H9 (cell line): ENCODE data around the gene SHISA8. TPM values are rescaled to one million over a fixed set of nuclear protein-coding genes. Genes with fewer than 3 reads are reported as not detected.

Experiments
- DNase-seq: peaks from one replicate; pipeline ENCODE4 v3.0.0-alpha.2; 2017
- H2AFZ ChIP-seq: one replicate; pipeline ENCODE4 v1.6.1; 2013; ENCODE audit warnings: mild to moderate bottlenecking, low read length, control low read depth, moderate library complexity
- H2AK5ac ChIP-seq: 2 replicates; pipeline ENCODE4 v1.6.1; 2013; ENCODE audit warnings: low read length, control low read depth, mixed read lengths; ENCODE audit not compliant: insufficient read length
- H2BK120ac ChIP-seq: one replicate; pipeline ENCODE4 v1.6.1; 2013; ENCODE audit warnings: low read depth, mild to moderate bottlenecking, low read length, control low read depth, inconsistent platforms; ENCODE audit not compliant: poor library complexity, severe bottlenecking
- H2BK12ac ChIP-seq: 2 replicates; pipeline ENCODE4 v1.6.1; 2013; ENCODE audit warnings: low read length, control low read depth, mixed read lengths, low read depth; ENCODE audit not compliant: insufficient read length
- H2BK15ac ChIP-seq: 2 replicates; pipeline ENCODE4 v1.6.1; 2013; ENCODE audit warnings: low read depth, low read length, control low read depth
- H2BK20ac ChIP-seq: one replicate; pipeline ENCODE4 v1.6.1; 2013; ENCODE audit warnings: low read depth, mild to moderate bottlenecking, low read length, control low read depth, inconsistent platforms; ENCODE audit not compliant: poor library complexity, severe bottlenecking
- H2BK5ac ChIP-seq: 2 replicates; pipeline ENCODE4 v1.6.1; 2013; ENCODE audit warnings: low read length, control low read depth, mixed read lengths; ENCODE audit not compliant: insufficient read length
- H3K14ac ChIP-seq: 2 replicates; pipeline ENCODE4 v1.6.1; 2013; ENCODE audit warnings: low read length, control low read depth; ENCODE audit not compliant: insufficient read depth
- H3K18ac ChIP-seq: 2 replicates; pipeline ENCODE4 v1.6.1; 2013; ENCODE audit warnings: low read depth, mild to moderate bottlenecking, mixed read lengths, low read length, control low read depth; ENCODE audit not compliant: insufficient read length
- H3K23ac ChIP-seq: 2 replicates; pipeline ENCODE4 v1.6.1; 2013; ENCODE audit warnings: low read length, control low read depth, mixed read lengths, low read depth; ENCODE audit not compliant: insufficient read length
- H3K23me2 ChIP-seq: 2 replicates; pipeline ENCODE4 v1.6.1; 2013; ENCODE audit warnings: low read depth, mild to moderate bottlenecking, mixed read lengths, low read length, control low read depth; ENCODE audit not compliant: insufficient read length, poor library complexity, severe bottlenecking
- H3K27ac ChIP-seq: 2 replicates; pipeline ENCODE4 v1.5.1; 2013; ENCODE audit warnings: low read length, control low read depth, mixed read lengths, low read depth; ENCODE audit not compliant: insufficient read length
- H3K27me3 ChIP-seq: 2 replicates; pipeline ENCODE4 v1.6.1; 2013; ENCODE audit warnings: low read length, control low read depth, inconsistent platforms; ENCODE audit not compliant: insufficient read depth
- H3K4ac ChIP-seq: 2 replicates; pipeline ENCODE4 v1.6.1; 2013; ENCODE audit warnings: low read depth, mild to moderate bottlenecking, control low read depth, inconsistent platforms, low read length, moderate library complexity
- H3K4me1 ChIP-seq: 2 replicates; pipeline ENCODE4 v1.6.1; 2013; ENCODE audit warnings: low read length, control low read depth, inconsistent platforms; ENCODE audit not compliant: insufficient read depth
- H3K4me2 ChIP-seq: 2 replicates; pipeline ENCODE4 v1.6.1; 2013; ENCODE audit warnings: low read length, control low read depth, mixed read lengths; ENCODE audit not compliant: insufficient read length, insufficient read depth
- H3K56ac ChIP-seq: 2 replicates; pipeline ENCODE4 v1.6.1; 2013; ENCODE audit warnings: low read depth, mild to moderate bottlenecking, mixed read lengths, low read length, control low read depth; ENCODE audit not compliant: insufficient read length
- H3K79me1 ChIP-seq: 2 replicates; pipeline ENCODE4 v1.6.1; 2013; ENCODE audit warnings: low read depth, mild to moderate bottlenecking, moderate library complexity, low read length, control low read depth, inconsistent platforms; ENCODE audit not compliant: insufficient read depth, poor library complexity, severe bottlenecking
- H3K79me2 ChIP-seq: 2 replicates; pipeline ENCODE4 v1.6.1; 2013; ENCODE audit warnings: low read length, control low read depth, inconsistent platforms; ENCODE audit not compliant: insufficient read depth
- H3K9ac ChIP-seq: 2 replicates; pipeline ENCODE4 v1.6.1; 2013; ENCODE audit warnings: low read length, control low read depth, mixed read lengths; ENCODE audit not compliant: insufficient read length; ENCODE audit errors: extremely low read depth
- H3K9me3 ChIP-seq: one replicate; pipeline ENCODE4 v1.6.1; 2013; ENCODE audit warnings: low read depth, low read length, inconsistent platforms; ENCODE audit not compliant: control insufficient read depth
- H3T11ph ChIP-seq: one replicate; pipeline ENCODE4 v1.6.1; 2013; ENCODE audit warnings: mild to moderate bottlenecking, low read length, control low read depth, inconsistent platforms
- H4K20me1 ChIP-seq: one replicate; pipeline ENCODE4 v1.6.1; 2013; ENCODE audit not compliant: control insufficient read depth, insufficient read length, insufficient read depth
- H4K5ac ChIP-seq: 2 replicates; pipeline ENCODE4 v1.6.1; 2013; ENCODE audit warnings: low read depth, mild to moderate bottlenecking, mixed read lengths, low read length, control low read depth; ENCODE audit not compliant: insufficient read length
- H4K8ac ChIP-seq: replicated peaks from 2 replicates; pipeline ENCODE4 v1.6.1; 2013; ENCODE audit warnings: low read length, control low read depth, mixed read lengths, low read depth; ENCODE audit not compliant: insufficient read length
- H4K91ac ChIP-seq: 2 replicates; pipeline ENCODE4 v1.6.1; 2013; ENCODE audit warnings: low read depth, mild to moderate bottlenecking, moderate library complexity, mixed read lengths, low read length, control low read depth; ENCODE audit not compliant: insufficient read length
- H3K27ac Mint-ChIP-seq, 3 experiments: 2 replicates in 2 of 3; 3 replicates in 1 of 3; pipeline ENCODE4 v1.8.0; 2020 to 2021; ENCODE audit warnings: mixed read lengths in 3 of 3, mild to moderate bottlenecking in 1 of 3, moderate library complexity in 1 of 3
- H3K27me3 Mint-ChIP-seq: 2 replicates; pipeline ENCODE4 v1.8.0; 2021; ENCODE audit warnings: low read depth, mild to moderate bottlenecking, moderate library complexity, mixed read lengths
- H3K36me3 Mint-ChIP-seq, 3 experiments: 2 replicates in 2 of 3; 3 replicates in 1 of 3; pipeline ENCODE4 v1.8.0; 2020 to 2021; ENCODE audit warnings: low read depth in 3 of 3, mixed read lengths in 3 of 3; ENCODE audit not compliant: insufficient read depth in 1 of 3
- H3K4me1 Mint-ChIP-seq, 2 experiments: 2 replicates each; pipeline ENCODE4 v1.8.0; 2020; ENCODE audit warnings: mixed read lengths in 2 of 2
- H3K4me3 Mint-ChIP-seq, 2 experiments: 2 replicates in 1 of 2; 3 replicates in 1 of 2; pipeline ENCODE4 v1.8.0; 2020 to 2021; ENCODE audit warnings: mild to moderate bottlenecking in 2 of 2, mixed read lengths in 2 of 2, moderate library complexity in 1 of 2
- H3K9me3 Mint-ChIP-seq, 2 experiments: 2 replicates in 1 of 2; 3 replicates in 1 of 2; pipeline ENCODE4 v1.8.0; 2020; ENCODE audit warnings: mild to moderate bottlenecking in 2 of 2, mixed read lengths in 2 of 2, moderate library complexity in 1 of 2
- WGBS: extraction: QIAGEN DNeasy Blood & Tissue Kit; methylation state at CpG from one replicate; pipeline ENCODE4 v1.1.7; 2013; ENCODE audit warnings: missing lambda C conversion rate, low lambda C conversion rate, mixed read lengths; ENCODE audit not compliant: insufficient read length; ENCODE audit errors: extremely low coverage; 5-methylcytosine and 5-hydroxymethylcytosine counted together
- total RNA-seq: library from RNA; stranded (reverse); gene quantifications from 2 replicates; pipeline ENCODE4 v1.2.1, GENCODE V29; 2021
- TF ChIP-seq, protein P1 (sequence below): fragments of 200-600 bp; sonication (generic); conservative IDR thresholded peaks from 3 replicates; pipeline ENCODE4 v1.8.0; 2021; ENCODE audit warnings: antibody characterized with exemption, mild to moderate bottlenecking

Gene SHISA8
- total RNA-seq, 1 experiment from 2014 or later: 1.4 TPM

GRCh38 chr22:41905411-41906202, 9.3 kb downstream of the SHISA8 start:
- peaks cover 20% of the 10 kb centered on the region for H3K27me3 Mint-ChIP-seq
- H3K14ac ChIP-seq: no peak overlapping the region
- H3K9me3 ChIP-seq: no peaks in the 10 kb centered on the region
- no peak overlapping the region for H2BK120ac ChIP-seq
- no peak overlapping the region for H3K4ac ChIP-seq
- no peak overlapping the region for H2BK12ac ChIP-seq
- H3K79me1 ChIP-seq: no peaks in the 10 kb centered on the region
- H3K9ac ChIP-seq: no peak overlapping the region
- H3K18ac ChIP-seq: no peak overlapping the region
- WGBS: no CpG with 5 or more reads among the region's 23 CpGs
- H2AFZ ChIP-seq: no peak overlapping the region
- H3K4me2 ChIP-seq: no peak overlapping the region
- H3K56ac ChIP-seq: no peak overlapping the region
- H4K5ac ChIP-seq: no peak overlapping the region
- H2BK5ac ChIP-seq: no peak overlapping the region
- H4K20me1 ChIP-seq: no peaks in the 10 kb centered on the region
- no peaks in the 10 kb centered on the region for H3K9me3 Mint-ChIP-seq
- H3K23ac ChIP-seq: no peak overlapping the region
- H3K36me3 Mint-ChIP-seq: peaks cover 19 to 55% (median 41%) of the 10 kb centered on the region in 3 experiments; a peak in 6 of 7 replicates
- no peak overlapping the region for H4K8ac ChIP-seq
- H2BK20ac ChIP-seq: no peak overlapping the region
- no peak overlapping the region for H3K27ac ChIP-seq
- H3K27ac Mint-ChIP-seq: peak overlapping the region in 1 of 3 experiments; percentile 70; a peak in 1 of 7 replicates
- H3K4me1 Mint-ChIP-seq: peaks cover 9 to 12% of the 10 kb centered on the region in 2 experiments
- H2AK5ac ChIP-seq: no peak overlapping the region
- DNase-seq: peak; percentile 26
- no peak overlapping the region for H4K91ac ChIP-seq
- no peaks in the 10 kb centered on the region for H3K4me1 ChIP-seq
- H3K4me3 Mint-ChIP-seq: no peak overlapping the region
- H3T11ph ChIP-seq: no peak overlapping the region
- H3K23me2 ChIP-seq: no peaks in the 10 kb centered on the region
- no peak overlapping the region for H2BK15ac ChIP-seq
- H3K27me3 ChIP-seq: peaks cover 3% of the 10 kb centered on the region; the same call in 1 of the 2 replicates
- TF ChIP-seq, protein P1, sequence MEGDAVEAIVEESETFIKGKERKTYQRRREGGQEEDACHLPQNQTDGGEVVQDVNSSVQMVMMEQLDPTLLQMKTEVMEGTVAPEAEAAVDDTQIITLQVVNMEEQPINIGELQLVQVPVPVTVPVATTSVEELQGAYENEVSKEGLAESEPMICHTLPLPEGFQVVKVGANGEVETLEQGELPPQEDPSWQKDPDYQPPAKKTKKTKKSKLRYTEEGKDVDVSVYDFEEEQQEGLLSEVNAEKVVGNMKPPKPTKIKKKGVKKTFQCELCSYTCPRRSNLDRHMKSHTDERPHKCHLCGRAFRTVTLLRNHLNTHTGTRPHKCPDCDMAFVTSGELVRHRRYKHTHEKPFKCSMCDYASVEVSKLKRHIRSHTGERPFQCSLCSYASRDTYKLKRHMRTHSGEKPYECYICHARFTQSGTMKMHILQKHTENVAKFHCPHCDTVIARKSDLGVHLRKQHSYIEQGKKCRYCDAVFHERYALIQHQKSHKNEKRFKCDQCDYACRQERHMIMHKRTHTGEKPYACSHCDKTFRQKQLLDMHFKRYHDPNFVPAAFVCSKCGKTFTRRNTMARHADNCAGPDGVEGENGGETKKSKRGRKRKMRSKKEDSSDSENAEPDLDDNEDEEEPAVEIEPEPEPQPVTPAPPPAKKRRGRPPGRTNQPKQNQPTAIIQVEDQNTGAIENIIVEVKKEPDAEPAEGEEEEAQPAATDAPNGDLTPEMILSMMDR: no peak
- H3K79me2 ChIP-seq: no peaks in the 10 kb centered on the region
